ENCODE measurements around the gene NSMF. TPM values are rescaled to one million over a fixed set of nuclear protein-coding genes. Genes with fewer than 3 reads are reported as not detected.

Gene NSMF
- total and polyA plus RNA-seq, 2 donors (not counting 3 experiments of a cell fraction or from before 2014, with no cell fraction given), result 43.3 to 53.7 TPM

DNA sequence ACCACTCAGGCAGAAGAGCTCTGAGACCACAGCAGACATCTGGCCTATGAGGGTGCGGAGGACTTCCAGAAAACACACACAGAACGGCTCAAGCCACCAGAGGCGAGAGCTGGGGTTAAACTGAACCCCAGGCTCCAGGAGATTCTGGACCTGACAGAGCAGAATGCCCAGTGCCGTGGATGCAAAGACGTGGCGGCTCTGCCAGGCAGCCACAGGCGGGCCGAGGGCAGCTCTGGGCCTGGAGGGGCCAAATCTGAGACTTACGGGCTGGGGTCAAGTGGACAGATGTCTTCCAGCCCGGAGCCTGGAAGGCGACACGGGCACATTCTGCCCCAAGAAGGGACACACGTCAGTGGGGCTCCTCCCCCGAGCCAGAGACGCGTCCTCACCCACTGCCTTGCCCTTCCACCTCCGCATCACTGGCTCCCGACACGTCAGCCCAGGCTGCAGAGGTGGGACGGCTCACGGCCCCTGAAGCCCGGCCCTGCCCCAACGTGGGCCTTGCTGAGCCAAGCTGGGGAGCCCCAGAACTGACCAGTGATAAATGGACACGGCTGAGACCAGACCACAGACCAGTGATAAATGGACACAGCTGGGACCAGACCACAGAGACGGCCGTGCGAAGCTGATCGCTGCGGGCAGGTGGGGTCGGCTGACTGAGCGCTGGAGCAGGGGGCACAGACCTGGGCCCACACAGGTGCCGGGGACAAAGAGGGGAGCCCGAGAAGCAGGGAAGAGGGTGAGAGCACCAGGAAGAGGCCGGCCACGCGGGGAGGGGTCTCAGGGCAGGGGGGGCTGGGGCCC, 40.9 kb upstream of the NSMF start:
- H3K27ac ChIP-seq (ENCODE audit: insufficient read depth, low read depth, low read length), result no peak overlapping the region
- no peak for TF ChIP-seq POLR2A (IDR thresholded peaks at IDR 0.05; ENCODE audit: low read depth, low read length)
- no peak for TF ChIP-seq CTCF (IDR thresholded peaks at IDR 0.05; ENCODE audit: extremely low read depth in 1 of 2, insufficient read depth in 1 of 2, low read depth in 1 of 2, low read length in 2 of 2)
- no peak for TF ChIP-seq EZH2 (IDR thresholded peaks at IDR 0.05; ENCODE audit: borderline replicate concordance, low read depth, low read length, severe bottlenecking)
- TF ChIP-seq FOS (IDR thresholded peaks at IDR 0.05; ENCODE audit: borderline replicate concordance, insufficient read depth, low read length), result no peak
- no peak for TF ChIP-seq GATA2 (IDR thresholded peaks at IDR 0.05; ENCODE audit: insufficient read depth, insufficient read length, low read depth, low read length)
- TF ChIP-seq, protein P1, sequence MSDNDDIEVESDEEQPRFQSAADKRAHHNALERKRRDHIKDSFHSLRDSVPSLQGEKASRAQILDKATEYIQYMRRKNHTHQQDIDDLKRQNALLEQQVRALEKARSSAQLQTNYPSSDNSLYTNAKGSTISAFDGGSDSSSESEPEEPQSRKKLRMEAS (IDR thresholded peaks at IDR 0.05; ENCODE audit: insufficient read depth, insufficient read length), result no peak
- TF ChIP-seq JUN (IDR thresholded peaks at IDR 0.05; ENCODE audit: borderline replicate concordance, insufficient read depth, insufficient read length, low read depth), result no peak
- no peak for TF ChIP-seq POLR2AphosphoS5 (IDR thresholded peaks at IDR 0.05; ENCODE audit: insufficient read depth, low read depth, low read length)
- no peak for TF ChIP-seq MYC (IDR thresholded peaks at IDR 0.05; ENCODE audit: low read depth, low read length)
- CTCF ChIA-PET, result interaction anchor here (1.0 to 1.5 kb wide), 3 partner anchors 10 to 198 kb away, joined by 3 read pairs; partner anchors contain the start of gene NRARP
- no peak overlapping the region for H3K9ac ChIP-seq (replicated peaks; ENCODE audit: extremely low read depth, insufficient read depth, low read length)
- no peaks in the 10 kb centered on the region for H4K20me1 ChIP-seq (replicated peaks; ENCODE audit: control insufficient read depth, extremely low read depth, insufficient read depth, low read length)
- no peak for FAIRE-seq
- no peak overlapping the region for H2AFZ ChIP-seq (ENCODE audit: low read depth, low read length)
- no peak for DNase-seq (ENCODE audit: low read depth, low spot score)
- H3K4me3 ChIP-seq (replicated peaks in 1 of 3; ENCODE audit: insufficient read depth in 1 of 3, low read depth in 1 of 3, low read length in 3 of 3), result no peak overlapping the region
- no peaks in the 10 kb centered on the region for H3K36me3 ChIP-seq (ENCODE audit: control insufficient read depth in 2 of 2, extremely low read depth in 1 of 2, insufficient read depth in 2 of 2, low read length in 2 of 2)
- H3K4me1 ChIP-seq (ENCODE audit: control insufficient read depth, extremely low read depth, insufficient read depth, low read length), result no peaks in the 10 kb centered on the region
- no peaks in the 10 kb centered on the region for H3K79me2 ChIP-seq (ENCODE audit: control insufficient read depth, insufficient read depth, low read length)
- dilution Hi-C loops (cut with MboI; ENCODE audit: extremely low pct_ligation_motif_present, low sequenced_read_pairs) (no loop called here), intact Hi-C loops (cut with micrococcal nuclease) (no loop called here)
- H3K27me3 ChIP-seq (ENCODE audit: control insufficient read depth in 2 of 2, insufficient read depth in 2 of 2, low read length in 2 of 2), result no peaks in the 10 kb centered on the region
- POLR2A ChIA-PET, result interaction anchor here (0.6 to 0.7 kb wide), 2 partner anchors 18 to 214 kb away, joined by 5 to 6 read pairs; no protein-coding TSS in a partner anchor
- no TSS peak for BruUV-seq (replicated peaks)
- H3K4me2 ChIP-seq (ENCODE audit: insufficient read depth, low read length), result no peak overlapping the region
- no peaks in the 10 kb centered on the region for H3K9me3 ChIP-seq (replicated peaks; ENCODE audit: control insufficient read depth, insufficient read depth, low read length)
- H3K9me1 ChIP-seq (replicated peaks; ENCODE audit: control insufficient read depth, extremely low read depth, insufficient read depth, low read length), result no peaks in the 10 kb centered on the region
